Astrocyte of the cerebellum (primary cell): ENCODE results near the gene PRKN.
"Not testable (repeated sequence)": the region's sequence is repeated elsewhere in the genome, so short reads cannot be mapped to it uniquely, and the experiment has no call there.

Source experiments
- DNase-seq: peaks from one replicate; pipeline ENCODE4 v3.0.0-alpha.2; 2011; ENCODE audit warnings: low read depth
- H3K4me3 ChIP-seq: 2 replicates; pipeline ENCODE4 v1.5.1; 2011; ENCODE audit warnings: mild to moderate bottlenecking, low read depth, low read length, moderate library complexity
- in situ Hi-C: cut with HindIII; loops from 2 replicates; pipeline ENCODE4 v1.10.0; 2017; ENCODE audit warnings: low sequenced_read_pairs
- TF ChIP-seq, protein P1 (sequence below): IDR thresholded peaks from 2 replicates; pipeline ENCODE4 v1.5.1; 2012; ENCODE audit warnings: low read length, low read depth, moderate library complexity, mild to moderate bottlenecking; ENCODE audit errors: missing control alignments

Gene PRKN

DNA sequence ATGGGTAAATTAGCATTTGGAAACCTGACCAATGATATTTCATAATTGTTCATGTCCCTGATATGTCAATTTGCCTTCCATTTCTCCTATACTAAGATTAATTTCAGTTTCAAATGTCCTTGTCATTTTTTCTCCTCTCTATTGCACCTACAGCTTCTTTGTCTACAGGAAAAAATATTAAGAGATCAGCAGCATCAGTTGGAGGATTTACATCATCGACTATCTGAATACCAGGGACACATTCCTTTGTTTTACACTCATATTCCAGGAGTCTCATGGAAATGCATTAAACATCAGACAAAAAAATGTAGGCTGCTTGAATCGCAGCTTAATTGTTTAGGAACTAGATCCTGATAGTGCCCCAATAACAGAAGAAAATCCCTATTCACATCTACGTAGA is 188.2 kb downstream of the PRKN start:
- TF ChIP-seq, protein P1, sequence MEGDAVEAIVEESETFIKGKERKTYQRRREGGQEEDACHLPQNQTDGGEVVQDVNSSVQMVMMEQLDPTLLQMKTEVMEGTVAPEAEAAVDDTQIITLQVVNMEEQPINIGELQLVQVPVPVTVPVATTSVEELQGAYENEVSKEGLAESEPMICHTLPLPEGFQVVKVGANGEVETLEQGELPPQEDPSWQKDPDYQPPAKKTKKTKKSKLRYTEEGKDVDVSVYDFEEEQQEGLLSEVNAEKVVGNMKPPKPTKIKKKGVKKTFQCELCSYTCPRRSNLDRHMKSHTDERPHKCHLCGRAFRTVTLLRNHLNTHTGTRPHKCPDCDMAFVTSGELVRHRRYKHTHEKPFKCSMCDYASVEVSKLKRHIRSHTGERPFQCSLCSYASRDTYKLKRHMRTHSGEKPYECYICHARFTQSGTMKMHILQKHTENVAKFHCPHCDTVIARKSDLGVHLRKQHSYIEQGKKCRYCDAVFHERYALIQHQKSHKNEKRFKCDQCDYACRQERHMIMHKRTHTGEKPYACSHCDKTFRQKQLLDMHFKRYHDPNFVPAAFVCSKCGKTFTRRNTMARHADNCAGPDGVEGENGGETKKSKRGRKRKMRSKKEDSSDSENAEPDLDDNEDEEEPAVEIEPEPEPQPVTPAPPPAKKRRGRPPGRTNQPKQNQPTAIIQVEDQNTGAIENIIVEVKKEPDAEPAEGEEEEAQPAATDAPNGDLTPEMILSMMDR = no peak
- H3K4me3 ChIP-seq = no peak overlapping the region
- no peak for DNase-seq
- in situ Hi-C loops = no loop called here

DNA sequence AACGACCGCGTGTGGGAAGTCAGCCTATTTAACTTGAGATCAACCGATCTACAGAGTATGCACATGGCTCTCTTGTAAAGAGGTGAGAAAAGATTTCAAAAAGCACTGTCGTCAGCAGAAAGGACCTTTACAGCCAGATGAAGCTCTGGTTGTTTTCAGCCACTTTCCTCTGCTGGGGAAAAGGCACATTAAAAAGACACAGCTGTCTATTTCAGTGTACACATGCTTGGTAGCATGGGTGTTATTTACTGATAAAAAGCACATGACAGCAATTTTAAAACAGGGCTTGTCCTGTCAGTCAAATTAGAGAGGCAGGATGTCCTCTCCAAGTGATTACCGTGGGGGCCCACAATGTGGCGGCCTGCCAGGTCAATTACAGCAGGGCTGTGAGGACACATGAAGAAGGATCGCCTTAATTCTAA is 188.9 kb downstream of the PRKN start:
- no peak overlapping the region for H3K4me3 ChIP-seq
- in situ Hi-C loops = no loop called here

DNA sequence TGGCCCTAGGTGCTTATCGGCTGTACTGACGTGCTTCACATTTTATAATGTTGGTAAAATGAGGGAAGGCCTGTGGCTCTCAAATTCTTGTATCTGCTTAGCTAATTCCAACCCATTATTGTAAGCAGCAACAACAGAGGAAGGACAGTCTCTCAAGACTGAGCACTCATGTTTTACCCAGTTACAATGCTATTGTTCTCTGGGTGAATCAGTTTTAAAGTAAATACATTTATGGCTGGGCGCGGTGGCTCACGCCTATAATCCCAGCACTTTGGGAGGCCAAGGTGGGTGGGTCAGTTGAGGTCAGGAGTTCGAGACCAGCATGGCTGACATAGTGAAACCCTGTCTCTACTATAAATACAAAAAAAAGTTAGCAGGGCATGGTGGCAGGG is 194.6 kb downstream of the PRKN start:
- no peak for DNase-seq

More for the DNA sequence above, 188.9 kb downstream of the PRKN start:
- no peak for DNase-seq
- TF ChIP-seq, protein P1 = no peak

DNA sequence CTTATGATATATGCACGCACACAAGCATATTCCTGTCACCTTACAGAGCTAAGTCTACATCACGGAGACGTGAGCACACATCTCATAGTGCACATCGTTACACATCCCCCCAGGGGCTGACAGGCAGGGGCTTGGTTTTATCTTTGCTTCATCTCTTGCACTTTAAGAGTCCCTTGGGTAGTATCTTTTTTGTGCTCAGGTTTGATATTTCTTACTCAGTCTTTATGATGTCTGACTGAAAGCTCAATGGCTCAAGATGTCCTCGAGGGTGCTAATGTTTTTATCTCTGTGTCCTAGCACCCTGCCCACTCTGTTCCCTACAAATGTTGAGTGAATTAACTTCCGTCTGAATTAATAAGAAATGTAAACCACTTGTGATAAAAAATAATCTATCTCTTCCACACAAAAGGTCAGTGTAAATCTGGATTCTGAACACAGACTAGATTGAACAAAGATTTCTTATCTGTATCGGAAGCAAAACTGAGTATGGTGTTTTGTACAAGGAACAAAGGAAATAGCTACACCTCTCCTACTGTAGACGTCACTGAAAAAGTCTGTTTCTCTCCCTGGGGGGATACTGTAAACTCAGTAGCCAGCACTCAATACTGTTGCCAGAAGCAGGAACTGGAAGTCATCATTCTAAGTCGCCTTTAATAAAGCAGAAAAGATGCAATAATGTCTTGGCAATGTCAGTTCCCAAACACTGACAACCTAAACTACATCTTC is 195.1 kb downstream of the PRKN start:
- no peak overlapping the region for H3K4me3 ChIP-seq
- DNase-seq = no peak
- TF ChIP-seq, protein P1 = no peak
- in situ Hi-C loops = no loop called here

More for the DNA sequence above, 194.6 kb downstream of the PRKN start:
- in situ Hi-C loops = no loop called here
- no peak overlapping the region for H3K4me3 ChIP-seq
- TF ChIP-seq, protein P1 = no peak

DNA sequence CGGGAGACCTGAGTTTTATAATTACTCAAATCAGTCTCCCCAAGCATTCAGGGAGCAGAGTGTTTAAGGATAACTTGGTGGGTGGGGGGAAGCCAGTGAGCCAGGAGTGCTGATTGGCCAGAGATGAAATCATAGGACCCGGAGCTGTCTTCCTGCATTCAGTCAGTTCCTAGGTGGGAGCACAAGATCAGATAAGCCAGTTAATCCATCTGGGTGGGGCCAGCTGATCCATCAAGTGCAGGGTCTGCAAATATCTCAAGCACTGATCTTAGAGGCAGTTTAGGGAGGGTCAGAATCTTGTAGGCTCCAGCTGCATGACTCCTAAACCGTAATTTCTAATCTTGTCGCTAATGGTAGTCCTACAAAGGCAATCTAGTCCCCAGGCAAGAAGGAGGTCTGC is 196.2 kb downstream of the PRKN start:
- DNase-seq, H3K4me3 ChIP-seq, in situ Hi-C loops: not testable (repeated sequence)

DNA sequence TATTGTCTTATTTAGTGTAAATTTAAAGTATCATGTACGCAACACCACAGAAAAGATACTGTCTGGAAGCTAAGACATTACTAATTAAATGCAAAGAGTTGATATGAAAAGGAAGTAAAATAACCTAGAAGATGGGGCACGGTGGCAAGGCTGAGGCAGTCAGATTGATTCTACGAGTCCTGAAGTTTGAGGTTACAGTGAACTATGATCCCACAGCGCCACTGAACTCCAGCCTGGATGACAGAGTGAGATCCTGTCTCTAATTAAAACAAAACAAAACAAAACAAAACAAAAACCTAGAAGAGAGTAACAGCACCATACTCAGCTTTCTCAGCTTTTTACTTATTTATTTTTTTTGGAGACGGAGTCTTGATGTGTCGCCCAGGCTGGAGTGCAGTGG is 199.0 kb downstream of the PRKN start:
- no peak overlapping the region for H3K4me3 ChIP-seq
- in situ Hi-C loops = no loop called here
- no peak for DNase-seq
- TF ChIP-seq, protein P1 = no peak

DNA sequence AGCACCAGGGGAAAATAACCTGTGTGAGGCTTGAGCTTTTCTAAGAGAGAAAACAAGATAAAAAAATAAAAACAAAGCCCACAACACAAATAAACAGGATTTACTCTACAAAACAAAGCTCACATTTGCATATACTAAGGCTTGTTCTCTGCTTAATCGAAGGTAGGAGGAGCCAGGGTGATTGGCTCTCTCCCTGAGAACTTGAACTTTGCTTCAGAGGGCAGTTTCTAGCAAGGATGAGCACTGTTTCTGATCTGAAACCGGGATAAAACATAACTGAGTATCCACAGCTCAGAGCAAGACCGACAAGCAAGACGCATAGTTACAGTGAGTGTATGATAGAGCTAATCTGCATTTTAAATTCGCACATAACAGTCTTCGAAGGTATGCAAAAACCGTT is 200.6 kb downstream of the PRKN start:
- H3K4me3 ChIP-seq = no peak overlapping the region
- DNase-seq = no peak
- in situ Hi-C loops = no loop called here
- TF ChIP-seq, protein P1 = no peak
